ENCODE data around the gene PRSS27.

Gene PRSS27

GRCh38 chr16:2752035-2752849 lies 32.2 kb upstream of the PRSS27 start, which contains the start of gene SRRM2:
Gene SRRM2, plus strand, starts transcription at chr16:2752638. Its CDS starts 3,727 bp downstream, at chr16:2756365.
- Histone ChIP-seq H3K27me3 (no peaks in the 10 kb centered on the region), H3K9ac (peak within 1 kb of the TSS; percentile 97), H3K4me2 (peak within 1 kb of the TSS; percentile 93), H3K4me1 (peaks cover 40% of the 10 kb centered on the region), H3K27ac (peak within 1 kb of the TSS; percentile 98), H3K4me3 (peak within 1 kb of the TSS; percentile 84), H4K20me1 (peaks cover 43% of the 10 kb centered on the region), H3K9me3 (no peaks in the 10 kb centered on the region), H3K36me3 (peaks cover 37% of the 10 kb centered on the region)
- TF ChIP-seq Cebpa-rat (IDR thresholded peaks at IDR 0.05), result no peak

- Histone ChIP-seq H3K27ac (peak overlapping the region; percentile 98), H3K4me2 (peak overlapping the region; percentile 93), H3K4me1 (peaks cover 40% of the 10 kb centered on the region), H3K4me3 (peak overlapping the region; percentile 84), H4K20me1 (peaks cover 37% of the 10 kb centered on the region), H3K9me3 (no peaks in the 10 kb centered on the region), H3K36me3 (peaks cover 31% of the 10 kb centered on the region), H3K27me3 (no peaks in the 10 kb centered on the region), H3K9ac (peak overlapping the region; percentile 97)
- TF ChIP-seq Cebpa-rat (IDR thresholded peaks at IDR 0.05), result no peak
Measured at GRCh38 chr16:2751577-2752034, 31.6 kb upstream of the PRSS27 start.

GRCh38 chr16:2749936-2750335 lies 29.9 kb upstream of the PRSS27 start:
- Histone ChIP-seq H3K9ac (no peak overlapping the region), H3K4me2 (no peak overlapping the region)

GRCh38 chr16:2749476-2749875 lies 29.5 kb upstream of the PRSS27 start:
- no peaks in the 10 kb centered on the region for H3K27me3 ChIP-seq
- H3K4me3 ChIP-seq, result no peak overlapping the region
- peaks cover 16% of the 10 kb centered on the region for H4K20me1 ChIP-seq
- H3K4me1 ChIP-seq, result peaks cover 21% of the 10 kb centered on the region
- H3K9me3 ChIP-seq, result no peaks in the 10 kb centered on the region
- no peak overlapping the region for H3K4me2 ChIP-seq
- H3K36me3 ChIP-seq, result 0 out of 2 replicates have a peak, but pooled peaks cover 13% of the 10 kb centered on the region
- no peak overlapping the region for H3K9ac ChIP-seq
- no peak overlapping the region for H3K27ac ChIP-seq
- TF ChIP-seq Cebpa-rat (IDR thresholded peaks at IDR 0.05), result no peak

More at GRCh38 chr16:2749936-2750335, 29.9 kb upstream of the PRSS27 start:
- H4K20me1 ChIP-seq, result peaks cover 20% of the 10 kb centered on the region
- no peak overlapping the region for H3K27ac ChIP-seq
- no peak overlapping the region for H3K4me3 ChIP-seq
- H3K36me3 ChIP-seq, result 0 out of 2 replicates have a peak, but pooled peaks cover 14% of the 10 kb centered on the region
- no peaks in the 10 kb centered on the region for H3K27me3 ChIP-seq
- H3K9me3 ChIP-seq, result no peaks in the 10 kb centered on the region
- TF ChIP-seq Cebpa-rat (IDR thresholded peaks at IDR 0.05), result no peak
- H3K4me1 ChIP-seq, result peaks cover 25% of the 10 kb centered on the region

GRCh38 chr16:2748757-2749455 lies 28.9 kb upstream of the PRSS27 start:
- Histone ChIP-seq H3K9ac (no peak overlapping the region), H3K4me3 (no peak overlapping the region), H3K4me2 (no peak overlapping the region), H3K27ac (no peak overlapping the region), H4K20me1 (peaks cover 10% of the 10 kb centered on the region), H3K4me1 (peaks cover 15% of the 10 kb centered on the region), H3K9me3 (no peaks in the 10 kb centered on the region), H3K36me3 (0 out of 2 replicates have a peak, but pooled peaks cover 13% of the 10 kb centered on the region), H3K27me3 (no peaks in the 10 kb centered on the region)
- TF ChIP-seq Cebpa-rat (IDR thresholded peaks at IDR 0.05), result no peak

GRCh38 chr16:2745961-2746360 lies 25.9 kb upstream of the PRSS27 start:
- no peak overlapping the region for H3K27ac ChIP-seq
- H3K4me1 ChIP-seq, result peaks cover 5% of the 10 kb centered on the region
- no peaks in the 10 kb centered on the region for H3K27me3 ChIP-seq
- H3K4me2 ChIP-seq, result no peak overlapping the region
- H4K20me1 ChIP-seq, result no peaks in the 10 kb centered on the region
- no peak overlapping the region for H3K4me3 ChIP-seq
- 0 out of 2 replicates have a peak, but pooled peaks cover 13% of the 10 kb centered on the region for H3K36me3 ChIP-seq
- H3K9me3 ChIP-seq, result no peaks in the 10 kb centered on the region
- TF ChIP-seq Cebpa-rat (IDR thresholded peaks at IDR 0.05), result no peak
- 0 out of 2 replicates have a peak overlapping the region, but pooled peaks have one; percentile 10 for H3K9ac ChIP-seq

GRCh38 chr16:2745116-2745890 lies 25.3 kb upstream of the PRSS27 start:
- H3K4me1 ChIP-seq, result no peaks in the 10 kb centered on the region
- H3K9me3 ChIP-seq, result no peaks in the 10 kb centered on the region
- no peak overlapping the region for H3K27ac ChIP-seq
- 0 out of 2 replicates have a peak overlapping the region, but pooled peaks have one; percentile 10 for H3K9ac ChIP-seq
- no peak for TF ChIP-seq Cebpa-rat (IDR thresholded peaks at IDR 0.05)
- H3K4me3 ChIP-seq, result no peak overlapping the region
- H3K4me2 ChIP-seq, result no peak overlapping the region
- H3K27me3 ChIP-seq, result no peaks in the 10 kb centered on the region
- H4K20me1 ChIP-seq, result no peaks in the 10 kb centered on the region
- 0 out of 2 replicates have a peak, but pooled peaks cover 13% of the 10 kb centered on the region for H3K36me3 ChIP-seq

- H3K9ac ChIP-seq, result no peak overlapping the region
- no peaks in the 10 kb centered on the region for H3K9me3 ChIP-seq
- H3K36me3 ChIP-seq, result 0 out of 2 replicates have a peak, but pooled peaks cover 10% of the 10 kb centered on the region
- H3K27ac ChIP-seq, result no peak overlapping the region
- H3K4me3 ChIP-seq, result no peak overlapping the region
- H3K4me2 ChIP-seq, result no peak overlapping the region
- H3K27me3 ChIP-seq, result no peaks in the 10 kb centered on the region
- TF ChIP-seq Cebpa-rat (IDR thresholded peaks at IDR 0.05), result no peak
- no peaks in the 10 kb centered on the region for H4K20me1 ChIP-seq
- no peaks in the 10 kb centered on the region for H3K4me1 ChIP-seq
Measured at GRCh38 chr16:2744711-2745110, 24.7 kb upstream of the PRSS27 start.

Measured in BLaER1 (cell line).